ENCODE measurements around the gene INIP. TPM values are rescaled to one million over a fixed set of nuclear protein-coding genes. Genes with fewer than 3 reads are reported as not detected.

Gene INIP
- total and polyA plus RNA-seq, 5 donors from 2014 or later: 14.6 to 55.4 (median 53.2) TPM

GRCh38 chr9:112665347-112665746, 52.6 kb downstream of the INIP start:
- H3K4me3 ChIP-seq (ENCODE audit: low read depth, low read length): no peak overlapping the region
- no peaks in the 10 kb centered on the region for H3K36me3 ChIP-seq (ENCODE audit: control insufficient read depth, insufficient read depth, low read length)
- no peaks in the 10 kb centered on the region for H3K4me1 Mint-ChIP-seq
- no peak overlapping the region for H3K4me3 Mint-ChIP-seq
- H3K27ac Mint-ChIP-seq: no peak overlapping the region
- H3K27me3 Mint-ChIP-seq: peaks cover 5% of the 10 kb centered on the region
- H3K4me1 ChIP-seq (ENCODE audit: control insufficient read depth, insufficient read depth, low read length, poor library complexity, severe bottlenecking): no peaks in the 10 kb centered on the region
- H3K9me3 ChIP-seq (ENCODE audit: control insufficient read depth in 2 of 2, low read length in 2 of 2): no peaks in the 10 kb centered on the region
- no peaks in the 10 kb centered on the region for H3K36me3 Mint-ChIP-seq
- no peaks in the 10 kb centered on the region for H3K9me3 Mint-ChIP-seq
- H3K27me3 ChIP-seq (ENCODE audit: control insufficient read depth, insufficient read depth, low read length): no peaks in the 10 kb centered on the region
- ATAC-seq (ENCODE audit: low read depth in 2 of 2) (no peak), DNase-seq (peak in 1 of 3 donors; percentile 8)
- H3K27ac ChIP-seq (ENCODE audit: insufficient read depth, low read length, poor library complexity, severe bottlenecking): no peak overlapping the region

- H3K36me3 Mint-ChIP-seq: no peaks in the 10 kb centered on the region
- no peak overlapping the region for H3K4me3 ChIP-seq (ENCODE audit: low read depth, low read length)
- H3K27ac Mint-ChIP-seq: no peak overlapping the region
- H3K4me1 Mint-ChIP-seq: no peaks in the 10 kb centered on the region
- ATAC-seq (ENCODE audit: low read depth in 2 of 2) (no peak), DNase-seq (no peak)
- H3K4me1 ChIP-seq (ENCODE audit: control insufficient read depth, insufficient read depth, low read length, poor library complexity, severe bottlenecking): no peaks in the 10 kb centered on the region
- H3K4me3 Mint-ChIP-seq: no peak overlapping the region
- no peak overlapping the region for H3K27ac ChIP-seq (ENCODE audit: insufficient read depth, low read length, poor library complexity, severe bottlenecking)
- no peaks in the 10 kb centered on the region for H3K9me3 Mint-ChIP-seq
- H3K27me3 ChIP-seq (ENCODE audit: control insufficient read depth, insufficient read depth, low read length): no peaks in the 10 kb centered on the region
- H3K9me3 ChIP-seq (ENCODE audit: control insufficient read depth in 2 of 2, low read length in 2 of 2): no peaks in the 10 kb centered on the region
- H3K27me3 Mint-ChIP-seq: peaks cover 5% of the 10 kb centered on the region
- no peaks in the 10 kb centered on the region for H3K36me3 ChIP-seq (ENCODE audit: control insufficient read depth, insufficient read depth, low read length)
Observed at GRCh38 chr9:112664531-112664930, 53.4 kb downstream of the INIP start.

GRCh38 chr9:112663681-112664080, 54.2 kb downstream of the INIP start:
- Histone ChIP-seq H3K9me3 (ENCODE audit: control insufficient read depth in 2 of 2, low read length in 2 of 2) (no peaks in the 10 kb centered on the region), H3K4me3 (ENCODE audit: low read depth, low read length) (no peak overlapping the region), H3K36me3 (ENCODE audit: control insufficient read depth, insufficient read depth, low read length) (no peaks in the 10 kb centered on the region), H3K4me1 (ENCODE audit: control insufficient read depth, insufficient read depth, low read length, poor library complexity, severe bottlenecking) (no peaks in the 10 kb centered on the region), H3K27ac (ENCODE audit: insufficient read depth, low read length, poor library complexity, severe bottlenecking) (no peak overlapping the region), H3K27me3 (ENCODE audit: control insufficient read depth, insufficient read depth, low read length) (no peaks in the 10 kb centered on the region)
- H3K4me3 Mint-ChIP-seq: no peak overlapping the region
- no peak overlapping the region for H3K27ac Mint-ChIP-seq
- peaks cover 5% of the 10 kb centered on the region for H3K36me3 Mint-ChIP-seq
- DNase-seq (no peak), ATAC-seq (ENCODE audit: low read depth in 2 of 2) (no peak)
- H3K9me3 Mint-ChIP-seq: no peaks in the 10 kb centered on the region
- peaks cover 5% of the 10 kb centered on the region for H3K27me3 Mint-ChIP-seq
- H3K4me1 Mint-ChIP-seq: no peaks in the 10 kb centered on the region

GRCh38 chr9:112659906-112660305, 58.0 kb downstream of the INIP start:
- H3K27me3 Mint-ChIP-seq: no peaks in the 10 kb centered on the region
- DNase-seq: no peak
- no peaks in the 10 kb centered on the region for H3K27me3 ChIP-seq (ENCODE audit: control insufficient read depth, insufficient read depth, low read length)
- H3K4me3 ChIP-seq (ENCODE audit: low read depth, low read length): no peak overlapping the region
- peaks cover 5% of the 10 kb centered on the region for H3K36me3 Mint-ChIP-seq
- no peak overlapping the region for H3K4me3 Mint-ChIP-seq
- no peaks in the 10 kb centered on the region for H3K9me3 Mint-ChIP-seq
- H3K27ac ChIP-seq (ENCODE audit: insufficient read depth, low read length, poor library complexity, severe bottlenecking): no peak overlapping the region
- ATAC-seq (ENCODE audit: low read depth in 2 of 2): no peak
- H3K4me1 Mint-ChIP-seq: no peaks in the 10 kb centered on the region
- no peaks in the 10 kb centered on the region for H3K36me3 ChIP-seq (ENCODE audit: control insufficient read depth, insufficient read depth, low read length)
- H3K27ac Mint-ChIP-seq: peak overlapping the region in 1 of 3 donors; percentile 15
- no peaks in the 10 kb centered on the region for H3K4me1 ChIP-seq (ENCODE audit: control insufficient read depth, insufficient read depth, low read length, poor library complexity, severe bottlenecking)
- H3K9me3 ChIP-seq (ENCODE audit: control insufficient read depth in 2 of 2, low read length in 2 of 2): no peaks in the 10 kb centered on the region

GRCh38 chr9:112655668-112656067, 62.2 kb downstream of the INIP start:
- peaks cover 4% of the 10 kb centered on the region for H3K27me3 Mint-ChIP-seq
- H3K4me3 ChIP-seq (ENCODE audit: low read depth, low read length): no peak overlapping the region
- H3K27ac ChIP-seq (ENCODE audit: insufficient read depth, low read length, poor library complexity, severe bottlenecking): no peak overlapping the region
- H3K27ac Mint-ChIP-seq: no peak overlapping the region
- H3K9me3 ChIP-seq (ENCODE audit: control insufficient read depth in 2 of 2, low read length in 2 of 2): no peaks in the 10 kb centered on the region
- peaks cover 0 to 2% (median 0%) of the 10 kb centered on the region in 7 donors for H3K9me3 Mint-ChIP-seq
- no peaks in the 10 kb centered on the region for H3K4me1 Mint-ChIP-seq
- ATAC-seq (ENCODE audit: low read depth in 2 of 2) (no peak), DNase-seq (no peak)
- no peaks in the 10 kb centered on the region for H3K36me3 ChIP-seq (ENCODE audit: control insufficient read depth, insufficient read depth, low read length)
- H3K36me3 Mint-ChIP-seq: peaks cover 5% of the 10 kb centered on the region
- H3K4me3 Mint-ChIP-seq: no peak overlapping the region
- H3K4me1 ChIP-seq (ENCODE audit: control insufficient read depth, insufficient read depth, low read length, poor library complexity, severe bottlenecking): no peaks in the 10 kb centered on the region
- no peaks in the 10 kb centered on the region for H3K27me3 ChIP-seq (ENCODE audit: control insufficient read depth, insufficient read depth, low read length)

GRCh38 chr9:112654282-112654681, 63.6 kb downstream of the INIP start:
- no peaks in the 10 kb centered on the region for H3K4me1 ChIP-seq (ENCODE audit: control insufficient read depth, insufficient read depth, low read length, poor library complexity, severe bottlenecking)
- H3K4me3 ChIP-seq (ENCODE audit: low read depth, low read length): no peak overlapping the region
- no peak overlapping the region for H3K27ac ChIP-seq (ENCODE audit: insufficient read depth, low read length, poor library complexity, severe bottlenecking)
- Mint-ChIP-seq H3K4me1 (no peaks in the 10 kb centered on the region), H3K27ac (peak overlapping the region in 1 of 3 donors; percentile 32), H3K27me3 (peaks cover 4% of the 10 kb centered on the region), H3K36me3 (peaks cover 3% of the 10 kb centered on the region), H3K4me3 (no peak overlapping the region), H3K9me3 (peaks cover 0 to 10% (median 2%) of the 10 kb centered on the region in 7 donors)
- H3K27me3 ChIP-seq (ENCODE audit: control insufficient read depth, insufficient read depth, low read length): no peaks in the 10 kb centered on the region
- H3K9me3 ChIP-seq (ENCODE audit: control insufficient read depth in 2 of 2, low read length in 2 of 2): peaks cover 2 to 4% of the 10 kb centered on the region in 2 experiments
- no peaks in the 10 kb centered on the region for H3K36me3 ChIP-seq (ENCODE audit: control insufficient read depth, insufficient read depth, low read length)
- DNase-seq (no peak), ATAC-seq (ENCODE audit: low read depth in 2 of 2) (no peak)

GRCh38 chr9:112648624-112649023, 69.3 kb downstream of the INIP start:
- Mint-ChIP-seq H3K4me3 (no peak overlapping the region), H3K4me1 (no peaks in the 10 kb centered on the region), H3K36me3 (peaks cover 22% of the 10 kb centered on the region), H3K9me3 (peaks cover 3 to 37% (median 10%) of the 10 kb centered on the region in 7 donors), H3K27ac (no peak overlapping the region), H3K27me3 (peaks cover 4% of the 10 kb centered on the region)
- Histone ChIP-seq H3K27me3 (ENCODE audit: control insufficient read depth, insufficient read depth, low read length) (no peaks in the 10 kb centered on the region), H3K9me3 (ENCODE audit: control insufficient read depth in 2 of 2, low read length in 2 of 2) (peaks cover 16 to 20% of the 10 kb centered on the region in 2 experiments), H3K27ac (ENCODE audit: insufficient read depth, low read length, poor library complexity, severe bottlenecking) (no peak overlapping the region), H3K36me3 (ENCODE audit: control insufficient read depth, insufficient read depth, low read length) (no peaks in the 10 kb centered on the region), H3K4me3 (ENCODE audit: low read depth, low read length) (no peak overlapping the region), H3K4me1 (ENCODE audit: control insufficient read depth, insufficient read depth, low read length, poor library complexity, severe bottlenecking) (no peaks in the 10 kb centered on the region)
- no peak for DNase-seq
- no peak for ATAC-seq (ENCODE audit: low read depth in 2 of 2)

GRCh38 chr9:112647596-112647995, 70.3 kb downstream of the INIP start:
- H3K4me1 ChIP-seq (ENCODE audit: control insufficient read depth, insufficient read depth, low read length, poor library complexity, severe bottlenecking): no peaks in the 10 kb centered on the region
- Mint-ChIP-seq H3K27me3 (peaks cover 4% of the 10 kb centered on the region), H3K27ac (no peak overlapping the region), H3K4me1 (no peaks in the 10 kb centered on the region), H3K9me3 (peaks cover 3 to 37% (median 10%) of the 10 kb centered on the region in 7 donors), H3K36me3 (peaks cover 25% of the 10 kb centered on the region), H3K4me3 (no peak overlapping the region)
- peaks cover 16 to 20% of the 10 kb centered on the region in 2 experiments for H3K9me3 ChIP-seq (ENCODE audit: control insufficient read depth in 2 of 2, low read length in 2 of 2)
- no peak overlapping the region for H3K4me3 ChIP-seq (ENCODE audit: low read depth, low read length)
- DNase-seq: no peak
- no peak overlapping the region for H3K27ac ChIP-seq (ENCODE audit: insufficient read depth, low read length, poor library complexity, severe bottlenecking)
- no peaks in the 10 kb centered on the region for H3K36me3 ChIP-seq (ENCODE audit: control insufficient read depth, insufficient read depth, low read length)
- H3K27me3 ChIP-seq (ENCODE audit: control insufficient read depth, insufficient read depth, low read length): no peaks in the 10 kb centered on the region
- no peak for ATAC-seq (ENCODE audit: low read depth in 2 of 2)

Data from CD4-positive, CD25-positive, alpha-beta regulatory T cell (primary cell).